Right cardiac atrium (tissue), 5 donors: ENCODE data around the gene PHTF2. TPM values are rescaled to one million over a fixed set of nuclear protein-coding genes. Genes with fewer than 3 reads are reported as not detected.

Source experiments
- ATAC-seq, 2 donors: fragments of 200-7000 bp; cut with Tn5 transposase; one replicate each; pipeline versions ENCODE4 v1.8.0 to v1.9.1; 2020; ENCODE audit warnings: moderate library complexity in 2 of 2, mild to moderate bottlenecking in 1 of 2
- DNase-seq, 3 donors: peaks; one replicate each; pipeline ENCODE4 v3.0.0-alpha.2; 2020
- H3K27ac ChIP-seq: one replicate; pipeline ENCODE4 v1.5.1; 2013; ENCODE audit warnings: mild to moderate bottlenecking, low read length, control low read depth, moderate library complexity
- H3K27me3 ChIP-seq: one replicate; pipeline ENCODE4 v1.6.1; 2013; ENCODE audit not compliant: control insufficient read depth, insufficient read depth
- H3K4me1 ChIP-seq: one replicate; pipeline ENCODE4 v1.6.1; 2013; ENCODE audit warnings: low read length; ENCODE audit not compliant: control insufficient read depth, insufficient read depth
- H3K4me3 ChIP-seq: one replicate; pipeline ENCODE4 v1.5.1; 2013; ENCODE audit warnings: low read length, control low read depth
- H3K9me3 ChIP-seq: one replicate; pipeline ENCODE4 v1.6.1; 2013; ENCODE audit warnings: low read length; ENCODE audit not compliant: control insufficient read depth
- WGBS: extraction: QIAGEN DNeasy Blood & Tissue Kit; methylation state at CpG from one replicate; pipeline ENCODE4 v1.1.7; 2013; 5-methylcytosine and 5-hydroxymethylcytosine counted together
- intact Hi-C, 4 donors: fragments of 100-400 bp; cut with DNase I; formaldehyde crosslinking; loops; one replicate each; pipeline versions ENCODE4 v1.11.0 to v1.14.0; 2022 to 2023
- polyA plus RNA-seq: library from polyadenylated mRNA; stranded (reverse); fragments of 200-250 nt; gene quantifications from one replicate; pipeline ENCODE4 v1.2.3, GENCODE V29; 2013
- total RNA-seq, 4 donors: library from RNA; stranded (reverse); fragmentation: NEBNext Ultra II Directional; extraction: Animal tissue kit (Norgen Biotek cat#: 25700); gene quantifications; one replicate each; pipeline ENCODE4 v1.2.1, GENCODE V29; 2021
- donor health status: healthy with polysubstance abuse.
- donor health status: DM: no; HTN: yes; CAD: no.
- donor health status: DM: no; HTN: no; CAD: no.
- donor health status: DM: no; HTN: yes; CAD: no; lungs with severe emphysema.
- donor health status: DM: yes; HTN: yes; CAD: no.

PHTF2 gene
- total and polyA plus RNA-seq, 5 donors = 8.4 to 20.3 (median 18.1) TPM

DNA sequence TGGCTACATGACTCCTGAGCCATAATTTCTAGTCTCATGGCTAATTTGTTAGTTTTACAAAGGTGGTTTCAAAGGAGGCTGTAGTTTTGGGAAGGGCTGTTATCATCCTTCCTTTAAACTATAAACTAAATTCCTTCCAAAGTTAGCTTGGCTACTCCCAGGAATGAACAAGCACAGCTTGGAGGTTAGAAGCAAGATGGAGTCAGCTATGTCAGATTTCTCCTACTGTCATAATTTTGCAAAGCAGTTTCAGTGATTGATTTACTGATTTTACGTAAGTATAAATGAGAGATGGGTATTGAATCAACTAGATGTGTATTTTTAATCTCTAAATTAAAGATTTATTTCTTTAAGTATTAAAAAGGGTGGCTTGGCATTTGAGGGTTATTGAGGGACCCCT lies 79.9 kb downstream of the PHTF2 start:
- intact Hi-C loops = no loop called here
- Histone ChIP-seq H3K27ac (no peak overlapping the region), H3K4me3 (no peak overlapping the region), H3K4me1 (no peaks in the 10 kb centered on the region), H3K9me3 (no peaks in the 10 kb centered on the region), H3K27me3 (no peaks in the 10 kb centered on the region)
- ATAC-seq = no peak
- no peak for DNase-seq
- WGBS = 99% methylated on average over 1 of the region's 1 CpG

DNA sequence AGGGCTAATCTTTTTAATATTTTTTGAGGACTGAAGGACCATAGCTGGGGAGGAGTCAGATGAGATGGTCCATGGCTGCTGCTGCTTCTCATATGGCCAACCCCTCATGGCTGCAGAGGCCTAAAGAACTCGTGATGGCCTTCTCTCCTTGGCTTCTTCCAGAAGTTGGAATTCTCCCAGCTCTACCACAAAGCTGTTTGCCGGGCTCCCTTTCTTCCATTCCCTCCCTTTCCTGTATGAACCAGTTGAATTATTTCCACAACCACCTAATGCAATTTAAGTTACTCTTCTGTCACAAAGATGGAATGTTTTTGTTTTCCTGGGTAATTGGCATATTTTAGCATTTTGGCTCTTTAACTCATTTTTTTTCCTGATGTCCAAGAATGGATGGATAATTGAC lies 80.7 kb downstream of the PHTF2 start:
- ATAC-seq = no peak
- intact Hi-C loops = no loop called here
- DNase-seq = no peak
- H3K27ac ChIP-seq = no peak overlapping the region
- no peaks in the 10 kb centered on the region for H3K27me3 ChIP-seq
- WGBS = 43% methylated on average over 2 of the region's 2 CpGs
- no peaks in the 10 kb centered on the region for H3K9me3 ChIP-seq
- H3K4me3 ChIP-seq = no peak overlapping the region
- H3K4me1 ChIP-seq = no peaks in the 10 kb centered on the region

DNA sequence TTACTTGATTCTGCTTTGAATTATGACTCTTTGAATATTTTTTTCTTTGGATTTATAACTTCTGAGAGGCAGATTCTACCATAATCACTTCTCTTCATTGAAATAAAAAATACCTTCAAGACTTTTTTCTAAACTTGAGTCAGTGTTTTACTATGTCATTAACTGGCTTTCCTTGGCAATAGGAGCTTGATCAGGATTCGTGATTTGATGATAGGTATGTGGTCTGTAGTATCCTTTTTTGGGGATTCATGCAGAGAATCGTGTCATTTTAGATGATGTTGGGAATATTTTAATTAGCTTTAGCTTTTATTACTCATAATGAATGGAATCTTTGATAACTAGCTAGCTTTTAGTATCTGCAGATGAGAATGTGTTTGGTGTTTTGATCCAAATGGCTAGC lies 83.3 kb downstream of the PHTF2 start:
- Histone ChIP-seq H3K9me3 (no peaks in the 10 kb centered on the region), H3K4me3 (no peak overlapping the region)
- intact Hi-C loops = no loop called here

DNA sequence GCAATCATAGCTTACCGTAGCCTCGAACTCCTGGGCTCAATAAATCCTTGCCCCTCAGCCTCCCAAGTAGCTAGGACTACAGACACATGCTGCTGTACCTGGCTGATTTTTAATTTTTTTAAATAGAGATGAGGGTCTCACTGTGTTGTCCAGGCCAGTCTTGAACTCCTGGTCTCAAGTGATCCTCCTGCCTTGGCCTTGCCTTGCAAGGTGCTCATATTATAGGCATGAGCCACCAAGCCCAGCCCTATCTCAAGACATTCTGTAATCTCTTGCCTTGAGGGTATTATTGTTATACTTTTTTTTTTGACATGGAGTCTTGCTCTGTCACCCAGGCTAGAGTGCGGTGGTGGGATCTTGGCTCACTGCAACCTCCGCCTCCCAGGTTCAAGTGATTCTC lies 86.6 kb downstream of the PHTF2 start:
- Histone ChIP-seq H3K4me3 (no peak overlapping the region), H3K9me3 (no peaks in the 10 kb centered on the region), H3K4me1 (no peaks in the 10 kb centered on the region), H3K27me3 (no peaks in the 10 kb centered on the region), H3K27ac (no peak overlapping the region)
- WGBS = 96% methylated on average over 4 of the region's 4 CpGs
- DNase-seq (no peak), ATAC-seq (no peak)
- intact Hi-C loops = no loop called here

More for the DNA sequence above, 83.3 kb downstream of the PHTF2 start:
- ATAC-seq = no peak
- 92% methylated on average over 2 of the region's 2 CpGs for WGBS
- no peaks in the 10 kb centered on the region for H3K27me3 ChIP-seq
- no peaks in the 10 kb centered on the region for H3K4me1 ChIP-seq
- H3K27ac ChIP-seq = no peak overlapping the region
- no peak for DNase-seq

DNA sequence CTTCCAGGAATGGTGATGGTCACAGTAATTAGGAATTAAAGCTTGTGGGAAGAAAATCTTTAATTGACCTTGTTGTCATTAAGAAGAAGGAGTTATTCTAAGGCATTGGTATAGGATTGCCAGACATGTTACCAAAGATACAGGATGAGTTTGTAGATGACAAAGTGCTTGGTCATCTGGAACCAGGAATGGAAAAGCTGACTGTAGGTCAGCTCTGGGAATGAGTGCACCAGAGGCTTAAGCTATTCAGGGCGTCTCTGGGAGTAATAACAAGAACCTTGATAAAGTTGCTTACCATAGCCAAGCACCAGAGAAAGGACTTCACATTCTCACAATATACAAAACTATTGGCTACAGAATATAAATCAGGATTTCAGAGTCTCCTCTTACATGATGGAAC lies 89.0 kb downstream of the PHTF2 start:
- WGBS = 58% methylated on average over 1 of the region's 1 CpG
- no peak overlapping the region for H3K4me3 ChIP-seq
- H3K9me3 ChIP-seq = no peaks in the 10 kb centered on the region
- no peaks in the 10 kb centered on the region for H3K4me1 ChIP-seq
- no peak for DNase-seq
- no peaks in the 10 kb centered on the region for H3K27me3 ChIP-seq
- peak; percentile 33 to 72 for ATAC-seq
- no peak overlapping the region for H3K27ac ChIP-seq
- intact Hi-C loops = no loop called here

DNA sequence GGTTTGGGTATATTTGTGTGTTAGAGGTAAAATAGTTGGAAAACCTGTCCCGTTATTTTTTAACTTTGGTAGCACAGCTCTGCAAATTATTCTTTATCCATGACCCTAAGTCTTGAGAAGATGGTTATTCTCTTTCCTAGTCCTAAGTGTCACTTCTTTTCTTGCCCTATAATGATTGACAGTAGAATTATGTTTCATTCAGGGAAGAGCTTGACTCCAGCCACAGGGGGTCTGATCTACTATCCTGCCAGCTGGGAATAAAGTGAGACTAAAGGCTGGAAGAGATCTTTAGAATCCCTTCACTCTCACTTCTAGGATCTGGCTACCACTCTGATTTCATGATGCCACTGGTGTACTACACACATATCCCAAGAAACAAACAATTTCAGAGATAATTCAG lies 90.4 kb downstream of the PHTF2 start:
- Histone ChIP-seq H3K4me1 (no peaks in the 10 kb centered on the region), H3K27me3 (no peaks in the 10 kb centered on the region), H3K27ac (no peak overlapping the region), H3K4me3 (no peak overlapping the region), H3K9me3 (no peaks in the 10 kb centered on the region)
- intact Hi-C loops = no loop called here
- DNase-seq = no peak
- WGBS = 96% methylated on average over 1 of the region's 1 CpG
- ATAC-seq = no peak

DNA sequence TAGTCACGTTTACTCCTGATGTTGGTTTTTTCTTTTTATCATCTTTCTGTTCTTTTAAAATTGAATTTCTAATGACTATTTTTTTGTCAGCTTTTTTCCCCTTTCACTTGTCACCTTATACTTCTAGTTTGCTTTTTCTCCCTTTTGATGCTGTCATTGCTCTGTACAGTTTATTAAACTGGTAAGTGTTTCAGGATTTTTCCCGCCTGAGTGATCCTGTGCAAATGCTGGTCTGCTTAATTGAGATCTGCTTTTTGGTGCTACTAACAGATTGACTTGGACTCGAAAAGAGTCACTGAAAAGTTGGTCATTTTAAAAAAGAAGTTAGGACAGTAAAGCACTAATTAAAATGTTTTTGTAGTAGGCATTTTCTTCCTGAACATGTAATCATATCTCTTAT lies 95.2 kb downstream of the PHTF2 start:
- Histone ChIP-seq H3K4me3 (no peak overlapping the region), H3K9me3 (no peaks in the 10 kb centered on the region), H3K27ac (no peak overlapping the region), H3K27me3 (no peaks in the 10 kb centered on the region), H3K4me1 (no peaks in the 10 kb centered on the region)
- DNase-seq (no peak), ATAC-seq (no peak)
- intact Hi-C loops = no loop called here
- WGBS = 92% methylated on average over 3 of the region's 3 CpGs

DNA sequence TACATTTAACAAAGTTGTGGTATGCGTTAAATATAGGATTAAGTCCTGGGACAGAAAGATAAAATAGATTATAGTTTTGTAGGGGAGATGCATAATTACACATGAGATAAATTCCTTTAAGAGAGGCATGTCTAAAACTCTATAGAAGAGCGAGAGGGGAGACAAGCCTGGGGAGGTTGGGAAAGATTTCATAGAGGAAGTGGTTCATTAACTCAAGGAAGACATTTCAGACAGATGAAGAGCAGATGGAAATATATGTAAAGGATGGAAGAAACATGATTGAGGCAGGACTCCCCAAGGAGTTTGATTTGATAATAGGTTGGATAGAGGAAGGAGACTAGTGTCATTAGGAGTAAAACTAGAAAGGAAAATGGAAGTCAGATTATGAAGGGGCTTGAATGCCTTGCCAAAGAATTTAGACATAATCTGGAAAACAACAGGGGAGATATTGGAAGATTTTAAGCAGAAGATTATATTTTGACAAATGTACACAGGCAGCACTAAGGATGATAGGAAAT lies 96.1 kb downstream of the PHTF2 start:
- no peaks in the 10 kb centered on the region for H3K9me3 ChIP-seq
- no peak overlapping the region for H3K27ac ChIP-seq
- no peak for ATAC-seq
- no peaks in the 10 kb centered on the region for H3K27me3 ChIP-seq
- H3K4me3 ChIP-seq = no peak overlapping the region
- H3K4me1 ChIP-seq = no peaks in the 10 kb centered on the region
- intact Hi-C loops = no loop called here
- DNase-seq = no peak
- WGBS = 86% methylated on average over 2 of the region's 2 CpGs

DNA sequence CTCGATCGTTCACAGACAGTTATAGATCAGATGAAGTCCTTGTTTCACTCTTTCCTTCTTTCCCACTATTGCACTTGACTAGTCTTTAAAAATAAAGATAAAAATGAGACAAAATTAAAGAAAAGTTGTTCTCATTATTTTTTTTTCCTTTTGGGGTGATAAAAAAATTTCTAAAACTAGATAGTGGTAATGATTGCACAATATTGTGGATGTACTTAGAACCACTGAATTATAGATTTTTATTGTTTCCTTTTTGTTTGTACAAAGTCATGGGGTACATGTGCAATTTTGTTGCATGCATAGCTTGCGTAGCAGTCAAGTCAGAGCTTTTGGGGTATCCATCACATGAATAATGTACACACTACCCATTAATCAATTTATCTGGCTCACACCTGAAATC lies 97.3 kb downstream of the PHTF2 start:
- no peaks in the 10 kb centered on the region for H3K9me3 ChIP-seq
- DNase-seq = no peak
- H3K4me3 ChIP-seq = no peak overlapping the region
- no peak overlapping the region for H3K27ac ChIP-seq
- no peak for ATAC-seq
- intact Hi-C loops = no loop called here
- H3K27me3 ChIP-seq = no peaks in the 10 kb centered on the region
- 98% methylated on average over 3 of the region's 3 CpGs for WGBS
- H3K4me1 ChIP-seq = no peaks in the 10 kb centered on the region

DNA sequence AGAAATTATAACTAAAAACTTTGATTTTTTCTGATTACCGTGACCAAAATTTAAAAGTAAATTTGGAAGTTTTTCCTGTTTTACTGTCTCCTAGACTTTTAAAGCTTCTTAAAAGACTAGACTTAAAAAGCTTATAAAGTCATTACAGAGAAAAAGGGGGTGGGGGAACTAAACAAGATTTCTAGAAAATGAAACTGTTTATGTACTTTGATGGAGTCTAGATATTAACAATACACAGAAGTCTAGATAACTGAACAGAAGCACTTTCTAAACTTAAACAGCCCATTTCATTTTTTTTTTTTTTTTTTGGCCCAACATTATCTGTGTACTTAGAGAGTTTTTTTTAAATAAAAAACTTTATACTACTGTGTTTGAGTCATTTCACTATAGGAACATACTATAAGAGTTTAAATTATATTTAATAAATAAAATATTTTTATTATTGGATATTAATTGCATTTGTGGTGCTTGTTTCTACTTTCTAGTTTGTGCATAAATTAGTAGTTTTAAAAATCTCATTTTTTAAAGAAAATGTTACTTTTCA lies 98.5 kb downstream of the PHTF2 start:
- no peak overlapping the region for H3K27ac ChIP-seq
- DNase-seq (no peak), ATAC-seq (no peak)
- no peaks in the 10 kb centered on the region for H3K27me3 ChIP-seq
- no peak overlapping the region for H3K4me3 ChIP-seq
- intact Hi-C loops = no loop called here
- H3K4me1 ChIP-seq = no peaks in the 10 kb centered on the region
- H3K9me3 ChIP-seq = no peaks in the 10 kb centered on the region
- WGBS = 92% methylated on average over 1 of the region's 1 CpG

DNA sequence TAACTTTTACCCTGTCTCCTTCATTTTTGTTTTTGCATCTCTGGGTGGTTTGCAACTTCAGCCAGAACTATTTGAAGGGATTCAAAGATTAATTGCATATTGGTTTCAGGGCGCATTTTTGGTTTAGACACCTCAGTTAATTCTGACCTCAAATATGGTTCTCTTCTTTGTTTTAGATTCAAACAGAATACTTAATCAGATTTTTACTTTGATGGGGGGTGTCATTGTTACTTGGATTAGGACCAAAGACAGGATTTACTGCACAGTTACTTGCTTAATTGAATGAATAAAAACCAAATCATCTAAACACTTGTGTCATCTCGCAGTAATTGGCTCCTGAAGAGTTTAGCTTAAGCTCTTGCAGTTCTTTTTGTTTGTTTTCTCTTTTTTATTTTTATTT lies 100.9 kb downstream of the PHTF2 start:
- Histone ChIP-seq H3K27ac (no peak overlapping the region), H3K4me3 (no peak overlapping the region), H3K9me3 (no peaks in the 10 kb centered on the region), H3K4me1 (no peaks in the 10 kb centered on the region), H3K27me3 (no peaks in the 10 kb centered on the region)
- 98% methylated on average over 2 of the region's 2 CpGs for WGBS
- intact Hi-C loops = no loop called here
- DNase-seq = no peak
- ATAC-seq = no peak

DNA sequence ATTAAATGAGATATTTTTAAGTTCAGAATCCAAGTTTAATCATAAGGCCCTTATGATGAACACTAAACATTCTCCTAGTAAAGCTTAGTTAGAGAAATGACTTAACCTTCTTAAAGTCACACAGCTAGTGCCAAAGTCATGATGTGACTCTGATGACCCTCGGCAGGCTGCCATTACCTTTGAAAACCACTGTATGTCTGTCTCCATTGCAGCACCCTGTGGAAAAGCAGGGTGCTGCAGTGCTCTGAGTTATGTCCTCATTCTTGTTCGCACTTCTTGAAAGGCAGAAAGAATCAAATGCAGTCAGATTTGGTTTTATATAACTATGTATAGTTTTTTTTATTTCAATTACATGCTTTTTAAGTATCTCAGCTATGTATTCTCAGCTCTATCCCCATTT lies 105.0 kb downstream of the PHTF2 start:
- Histone ChIP-seq H3K27me3 (no peaks in the 10 kb centered on the region), H3K4me3 (no peak overlapping the region), H3K4me1 (no peaks in the 10 kb centered on the region), H3K9me3 (no peaks in the 10 kb centered on the region), H3K27ac (no peak overlapping the region)
- no peak for DNase-seq
- intact Hi-C loops = no loop called here
- 96% methylated on average over 2 of the region's 2 CpGs for WGBS
- no peak for ATAC-seq
